Measurements from ENCODE around the gene DENND2D. TPM values are rescaled to one million over a fixed set of nuclear protein-coding genes. Genes with fewer than 3 reads are reported as not detected.

The DENND2D gene
- total RNA-seq (1 to 10 TPM; 2.3 to 5.9 (median 4.8) TPM), polyA plus RNA-seq (10 to 100 TPM; 34.2 to 77.0 (median 46.5) TPM)

- Histone ChIP-seq H3K4me3 (peak within 1 kb of the TSS in 2 of 4 donors; percentile 13 to 26), H3K36me3 (no peaks in the 10 kb centered on the region), H3K4me1 (peaks cover 0 to 15% (median 13%) of the 10 kb centered on the region in 4 donors), H3K27ac (peak within 1 kb of the TSS; percentile 12 to 52 (median 39)), H3K9me3 (no peaks in the 10 kb centered on the region), H3K27me3 (peaks cover 15 to 39% (median 16%) of the 10 kb centered on the region in 3 donors)
- intact Hi-C loops (cut with DNase I) = no loop called here
- TF ChIP-seq POLR2AphosphoS5 (IDR thresholded peaks at IDR 0.05) (peak in 3 of 4 donors; percentile 23 to 60 (median 50)), CTCF (IDR thresholded peaks at IDR 0.05) (no peak), EP300 (IDR thresholded peaks at IDR 0.05) (no peak), POLR2A (IDR thresholded peaks at IDR 0.05) (peak; percentile 10 to 12)
- 64 to 73% methylated on average over 17 of the region's 17 CpGs for WGBS, 2 donors
- peak; percentile 74 for DNase-seq
These were observed at the start of gene DENND2D for GRCh38 chr1:111199881-111200801. Gene DENND2D, minus strand, starts transcription at chr1:111200646. Its CDS starts 187 bp downstream, at chr1:111200459.

GRCh38 chr1:111249960-111250359, 49.5 kb upstream of the DENND2D start:
- intact Hi-C loops (cut with DNase I) = no loop called here

GRCh38 chr1:111247125-111247838, 46.8 kb upstream of the DENND2D start:
- Histone ChIP-seq H3K27me3 (no peaks in the 10 kb centered on the region), H3K4me1 (no peaks in the 10 kb centered on the region), H3K27ac (no peak overlapping the region), H3K4me3 (no peak overlapping the region), H3K36me3 (no peaks in the 10 kb centered on the region), H3K9me3 (no peaks in the 10 kb centered on the region)
- no peak for TF ChIP-seq EP300 (IDR thresholded peaks at IDR 0.05)
- no peak for TF ChIP-seq CTCF (IDR thresholded peaks at IDR 0.05)
- no peak for TF ChIP-seq POLR2A (IDR thresholded peaks at IDR 0.05)
- no peak for TF ChIP-seq POLR2AphosphoS5 (IDR thresholded peaks at IDR 0.05)
- no peak for DNase-seq
- 70 to 82% methylated on average over 5 of the region's 5 CpGs for WGBS, 2 donors
- intact Hi-C loops (cut with DNase I) = no loop called here

More at GRCh38 chr1:111249960-111250359, 49.5 kb upstream of the DENND2D start:
- WGBS, 2 donors = 65 to 79% methylated on average over 4 of the region's 4 CpGs
- no peak for TF ChIP-seq CTCF (IDR thresholded peaks at IDR 0.05)
- no peak for TF ChIP-seq EP300 (IDR thresholded peaks at IDR 0.05)
- DNase-seq = no peak
- no peaks in the 10 kb centered on the region for H3K9me3 ChIP-seq
- H3K27me3 ChIP-seq = no peaks in the 10 kb centered on the region
- H3K4me1 ChIP-seq = no peaks in the 10 kb centered on the region
- no peak overlapping the region for H3K4me3 ChIP-seq
- no peak overlapping the region for H3K27ac ChIP-seq
- H3K36me3 ChIP-seq = no peaks in the 10 kb centered on the region

- no peaks in the 10 kb centered on the region for H3K4me1 ChIP-seq
- WGBS, 2 donors = 53 to 57% methylated on average over 4 of the region's 4 CpGs
- no peaks in the 10 kb centered on the region for H3K27me3 ChIP-seq
- H3K36me3 ChIP-seq = no peaks in the 10 kb centered on the region
- DNase-seq = no peak
- no peaks in the 10 kb centered on the region for H3K9me3 ChIP-seq
- TF ChIP-seq POLR2AphosphoS5 (IDR thresholded peaks at IDR 0.05) = no peak
- no peak for TF ChIP-seq CTCF (IDR thresholded peaks at IDR 0.05)
- no peak for TF ChIP-seq POLR2A (IDR thresholded peaks at IDR 0.05)
- TF ChIP-seq EP300 (IDR thresholded peaks at IDR 0.05) = no peak
- intact Hi-C loops (cut with DNase I) = no loop called here
- H3K27ac ChIP-seq = no peak overlapping the region
- H3K4me3 ChIP-seq = no peak overlapping the region
These were observed 42.5 kb upstream of the DENND2D start for GRCh38 chr1:111242805-111243523.
